Tibial nerve (tissue), 4 donors: ENCODE results near the gene LRWD1. TPM values are rescaled to one million over a fixed set of nuclear protein-coding genes. Genes with fewer than 3 reads are reported as not detected.

Source experiments
- DNase-seq, 2 donors: peaks; one replicate each; pipeline ENCODE4 v3.0.0-alpha.2; 2019; ENCODE audit warnings: low spot score in 2 of 2
- H3K27ac ChIP-seq, 4 donors: fragments of 200-600 bp; sonication (generic) in 3 of 4; one replicate each; pipeline ENCODE4 v1.5.1; 2017 to 2019; ENCODE audit warnings: mild to moderate bottlenecking in 1 of 4
- H3K27me3 ChIP-seq, 2 donors: fragments of 200-600 bp; sonication (generic) in 1 of 2; one replicate each; pipeline versions ENCODE4 v1.5.1 to v1.6.0; 2017 to 2019
- H3K36me3 ChIP-seq, 3 donors: fragments of 200-600 bp; sonication (generic); one replicate each; pipeline ENCODE4 v1.5.1; 2018 to 2019
- H3K4me1 ChIP-seq, 4 donors: fragments of 200-600 bp; sonication (generic) in 3 of 4; one replicate each; pipeline ENCODE4 v1.5.1; 2017 to 2019
- H3K4me3 ChIP-seq, 4 donors: fragments of 200-600 bp; sonication (generic) in 3 of 4; one replicate each; pipeline ENCODE4 v1.5.1; 2017 to 2019; ENCODE audit warnings: mild to moderate bottlenecking in 1 of 4, moderate library complexity in 1 of 4
- H3K9me3 ChIP-seq, 4 donors: fragments of 200-600 bp; sonication (generic) in 3 of 4; one replicate each; pipeline ENCODE4 v1.5.1; 2017 to 2019
- EP300 ChIP-seq, 2 donors: sonication (generic); formaldehyde crosslinking; IDR thresholded peaks; one replicate each; pipeline ENCODE4 v1.6.1; 2017; ENCODE audit warnings: antibody characterized with exemption in 2 of 2, mild to moderate bottlenecking in 1 of 2
- POLR2A ChIP-seq, 2 donors: fragments of 450-650 bp; IDR thresholded peaks; one replicate each; pipeline ENCODE4 v1.6.1; 2017; ENCODE audit warnings: antibody characterized with exemption in 2 of 2, mild to moderate bottlenecking in 2 of 2, moderate library complexity in 2 of 2
- WGBS, 2 donors: methylation state at CpG; one replicate each; pipeline ENCODE4 v1.1.5; 2018; 5-methylcytosine and 5-hydroxymethylcytosine counted together
- total RNA-seq, 4 donors: library from RNA; depleted of rRNA; stranded (reverse); fragments of >200 nt; gene quantifications; one replicate each; pipeline ENCODE4 v1.1.0, GENCODE V29; 2016
- TF ChIP-seq, protein P1 (sequence below), 5 experiments: fragments of 200-600 bp in 3 of 5; fragments of 450-650 bp in 2 of 5; sonication (generic) in 3 of 5; IDR thresholded peaks; one replicate each; pipeline ENCODE4 v1.5.1; 2016 to 2019; ENCODE audit warnings: antibody characterized with exemption in 5 of 5, mild to moderate bottlenecking in 3 of 5, moderate library complexity in 2 of 5

The LRWD1 gene
- total RNA-seq, 4 donors from 2014 or later, result 14.6 to 41.4 (median 28.2) TPM

DNA sequence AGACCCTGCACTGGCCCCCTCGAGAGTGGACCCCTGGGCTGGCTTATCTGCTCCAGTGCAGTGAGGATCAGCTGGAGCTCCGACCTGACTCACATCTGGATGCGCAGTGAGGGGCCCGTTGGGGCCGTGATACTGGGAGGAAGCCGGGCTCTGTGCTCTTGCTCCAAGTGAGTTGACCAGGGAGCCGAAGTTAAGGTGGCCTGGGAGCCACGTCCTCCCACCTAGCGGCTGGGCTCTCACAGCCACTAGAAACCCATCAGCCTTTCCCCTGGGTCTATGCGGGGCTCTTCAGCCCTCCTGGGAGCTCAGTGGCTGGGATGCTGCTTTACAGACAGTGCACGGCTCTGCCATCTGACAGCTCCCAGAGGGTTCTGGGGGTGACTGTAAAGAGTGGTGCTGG is 9.2 kb upstream of the LRWD1 start:
- no peaks in the 10 kb centered on the region for H3K9me3 ChIP-seq
- WGBS, 2 donors, result 78 to 80% methylated on average over 8 of the region's 11 CpGs
- H3K36me3 ChIP-seq, result peaks cover 0 to 75% (median 3%) of the 10 kb centered on the region in 3 donors
- TF ChIP-seq, protein P1, sequence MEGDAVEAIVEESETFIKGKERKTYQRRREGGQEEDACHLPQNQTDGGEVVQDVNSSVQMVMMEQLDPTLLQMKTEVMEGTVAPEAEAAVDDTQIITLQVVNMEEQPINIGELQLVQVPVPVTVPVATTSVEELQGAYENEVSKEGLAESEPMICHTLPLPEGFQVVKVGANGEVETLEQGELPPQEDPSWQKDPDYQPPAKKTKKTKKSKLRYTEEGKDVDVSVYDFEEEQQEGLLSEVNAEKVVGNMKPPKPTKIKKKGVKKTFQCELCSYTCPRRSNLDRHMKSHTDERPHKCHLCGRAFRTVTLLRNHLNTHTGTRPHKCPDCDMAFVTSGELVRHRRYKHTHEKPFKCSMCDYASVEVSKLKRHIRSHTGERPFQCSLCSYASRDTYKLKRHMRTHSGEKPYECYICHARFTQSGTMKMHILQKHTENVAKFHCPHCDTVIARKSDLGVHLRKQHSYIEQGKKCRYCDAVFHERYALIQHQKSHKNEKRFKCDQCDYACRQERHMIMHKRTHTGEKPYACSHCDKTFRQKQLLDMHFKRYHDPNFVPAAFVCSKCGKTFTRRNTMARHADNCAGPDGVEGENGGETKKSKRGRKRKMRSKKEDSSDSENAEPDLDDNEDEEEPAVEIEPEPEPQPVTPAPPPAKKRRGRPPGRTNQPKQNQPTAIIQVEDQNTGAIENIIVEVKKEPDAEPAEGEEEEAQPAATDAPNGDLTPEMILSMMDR (IDR thresholded peaks at IDR 0.05), result no peak
- H3K27me3 ChIP-seq, result no peaks in the 10 kb centered on the region
- no peak overlapping the region for H3K27ac ChIP-seq
- no peak for DNase-seq
- no peak overlapping the region for H3K4me3 ChIP-seq
- no peaks in the 10 kb centered on the region for H3K4me1 ChIP-seq

- TF ChIP-seq, protein P1 (IDR thresholded peaks at IDR 0.05), result no peak
- TF ChIP-seq EP300 (IDR thresholded peaks at IDR 0.05) (no peak), POLR2A (IDR thresholded peaks at IDR 0.05) (no peak)
- 85 to 87% methylated on average over 10 of the region's 10 CpGs for WGBS, 2 donors
- H3K4me1 ChIP-seq, result no peaks in the 10 kb centered on the region
- no peak overlapping the region for H3K4me3 ChIP-seq
- H3K27me3 ChIP-seq, result no peaks in the 10 kb centered on the region
- no peak overlapping the region for H3K27ac ChIP-seq
- peaks cover 0 to 77% (median 3%) of the 10 kb centered on the region in 3 donors for H3K36me3 ChIP-seq
- no peaks in the 10 kb centered on the region for H3K9me3 ChIP-seq
- DNase-seq, result no peak
Measured at GRCh38 chr7:102456327-102456726, 8.5 kb upstream of the LRWD1 start.

DNA sequence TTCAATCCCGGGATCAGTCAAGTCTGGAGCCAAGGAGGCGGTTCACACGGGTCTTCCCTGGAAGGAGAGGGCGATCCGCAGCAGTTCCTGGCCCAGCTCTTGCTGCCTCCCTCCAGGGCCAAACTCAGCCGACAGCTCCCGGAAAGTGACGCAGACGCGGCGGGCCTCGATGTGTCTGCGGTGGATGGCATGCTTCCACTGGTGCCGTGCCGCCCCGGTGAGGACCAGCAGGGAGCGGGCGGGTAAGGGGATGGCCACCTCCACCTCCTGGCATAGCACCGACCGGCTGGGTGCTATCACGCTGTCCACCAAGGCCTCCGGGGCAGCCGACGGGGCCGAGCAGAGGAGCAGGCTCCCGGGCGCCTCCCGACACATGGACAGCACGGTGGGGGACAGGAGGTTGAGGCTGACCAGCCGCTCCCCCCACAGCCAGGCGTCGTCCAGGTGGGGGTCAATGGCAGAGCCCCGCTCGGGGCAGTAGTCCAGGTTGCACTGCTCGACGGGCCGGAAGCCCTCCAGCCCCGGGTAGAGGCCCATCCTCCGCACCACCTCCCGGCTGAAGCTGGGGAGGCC is 7.3 kb upstream of the LRWD1 start:
- Histone ChIP-seq H3K9me3 (no peaks in the 10 kb centered on the region), H3K36me3 (peaks cover 0 to 75% (median 3%) of the 10 kb centered on the region in 3 donors), H3K4me3 (no peak overlapping the region), H3K4me1 (peaks cover 0 to 7% (median 0%) of the 10 kb centered on the region in 4 donors), H3K27ac (no peak overlapping the region), H3K27me3 (no peaks in the 10 kb centered on the region)
- WGBS, 2 donors, result 92 to 94% methylated on average over 20 to 22 of the region's 40 CpGs
- TF ChIP-seq, protein P1 (IDR thresholded peaks at IDR 0.05), result no peak
- TF ChIP-seq POLR2A (IDR thresholded peaks at IDR 0.05), result no peak
- TF ChIP-seq EP300 (IDR thresholded peaks at IDR 0.05), result no peak
- no peak for DNase-seq

DNA sequence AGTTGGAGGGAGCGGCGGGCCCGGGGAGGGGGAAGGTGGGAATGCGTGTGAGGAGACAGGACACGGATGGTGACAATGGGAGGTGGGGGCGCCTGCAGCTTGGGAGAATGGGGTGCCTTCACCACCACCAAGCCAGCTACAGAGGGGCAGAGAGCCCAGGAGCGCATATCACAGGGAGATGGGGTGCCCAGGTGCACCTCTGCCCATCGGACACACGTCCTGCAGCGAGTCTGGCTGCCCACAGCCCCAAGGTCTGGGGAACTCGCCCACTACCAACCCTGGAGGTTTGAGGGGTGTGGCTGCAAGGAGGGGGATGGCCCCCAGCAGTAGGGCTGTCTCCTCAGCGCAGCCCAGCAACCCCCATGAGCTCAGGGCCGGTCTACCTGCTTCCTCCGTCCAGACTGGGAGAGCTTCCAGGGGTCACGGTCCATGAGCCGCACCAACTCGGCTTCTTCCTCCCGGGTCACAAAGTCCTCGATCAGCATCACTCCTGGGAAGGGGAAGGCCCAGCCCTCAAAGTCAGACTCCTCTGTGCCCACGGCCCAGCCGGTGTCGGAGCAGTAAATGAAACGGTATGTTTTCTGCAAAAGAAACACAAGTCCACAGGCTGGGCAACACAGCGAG is 5.5 kb upstream of the LRWD1 start:
- TF ChIP-seq POLR2A (IDR thresholded peaks at IDR 0.05) (no peak), EP300 (IDR thresholded peaks at IDR 0.05) (no peak)
- TF ChIP-seq, protein P1 (IDR thresholded peaks at IDR 0.05), result no peak
- peaks cover 0 to 62% (median 3%) of the 10 kb centered on the region in 3 donors for H3K36me3 ChIP-seq
- no peaks in the 10 kb centered on the region for H3K9me3 ChIP-seq
- H3K27me3 ChIP-seq, result no peaks in the 10 kb centered on the region
- no peak overlapping the region for H3K4me3 ChIP-seq
- H3K4me1 ChIP-seq, result peaks cover 0 to 25% (median 10%) of the 10 kb centered on the region in 4 donors
- H3K27ac ChIP-seq, result no peak overlapping the region
- WGBS, 2 donors, result 89 to 94% methylated on average over 21 to 24 of the region's 24 CpGs
- no peak for DNase-seq

DNA sequence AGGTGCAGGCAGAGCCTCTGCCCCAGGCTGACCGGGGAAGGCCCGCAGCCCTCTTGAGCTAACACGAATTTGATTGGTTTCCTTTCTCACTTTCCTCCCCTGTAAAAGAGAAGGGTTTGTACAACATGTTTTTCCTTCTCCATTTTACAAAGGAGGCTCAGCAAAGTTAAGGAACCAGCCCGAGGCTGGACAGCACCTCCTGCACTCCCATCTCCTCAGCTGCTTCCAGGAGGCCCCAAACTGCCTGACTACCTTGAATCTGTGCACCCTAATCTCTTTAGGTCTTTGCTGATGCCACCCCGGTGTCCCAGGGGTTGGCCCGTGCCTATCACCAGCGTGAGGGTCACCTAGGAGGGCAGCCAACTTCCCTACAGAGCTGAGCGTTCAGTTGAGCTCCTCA is 4.3 kb upstream of the LRWD1 start:
- DNase-seq, result no peak
- Histone ChIP-seq H3K4me1 (peaks cover 0 to 26% (median 10%) of the 10 kb centered on the region in 4 donors), H3K27me3 (no peaks in the 10 kb centered on the region), H3K27ac (no peak overlapping the region), H3K9me3 (no peaks in the 10 kb centered on the region), H3K36me3 (peaks cover 0 to 51% (median 3%) of the 10 kb centered on the region in 3 donors), H3K4me3 (no peak overlapping the region)
- TF ChIP-seq, protein P1 (IDR thresholded peaks at IDR 0.05), result no peak
- no peak for TF ChIP-seq EP300 (IDR thresholded peaks at IDR 0.05)
- no peak for TF ChIP-seq POLR2A (IDR thresholded peaks at IDR 0.05)
- WGBS, 2 donors, result 83% methylated on average over 8 of the region's 8 CpGs
